ACC112 (cell line): Measurements from ENCODE around the gene TBC1D10B.

ENCODE experiments used
- H2AFZ ChIP-seq: fragments of 200-600 bp; sonication (generic); one replicate; pipeline ENCODE4 v1.6.0; 2017; ENCODE audit warnings: antibody characterized with exemption, low read length; ENCODE audit not compliant: unreplicated experiment
- H3K27ac ChIP-seq: fragments of 200-600 bp; sonication (generic); 2 replicates; pipeline ENCODE4 v1.5.1; 2014; ENCODE audit warnings: low read depth, mild to moderate bottlenecking, antibody characterized with exemption, low read length, moderate library complexity
- H3K27me3 ChIP-seq: fragments of 200-600 bp; sonication (generic); 2 replicates; pipeline ENCODE4 v1.6.1; 2014; ENCODE audit warnings: mild to moderate bottlenecking, antibody characterized with exemption, low read length, moderate library complexity, mixed read lengths; ENCODE audit not compliant: insufficient read depth
- H3K36me3 ChIP-seq: fragments of 200-600 bp; sonication (generic); 2 replicates; pipeline ENCODE4 v1.6.1; 2016; ENCODE audit warnings: mild to moderate bottlenecking, antibody characterized with exemption, low read length, moderate library complexity, mixed read lengths; ENCODE audit not compliant: insufficient read depth
- H3K4me1 ChIP-seq: fragments of 200-600 bp; sonication (generic); one replicate; pipeline ENCODE4 v1.6.1; 2016; ENCODE audit warnings: low read length, mixed read lengths; ENCODE audit not compliant: insufficient read depth, unreplicated experiment, control insufficient read depth
- H3K4me3 ChIP-seq: fragments of 200-600 bp; sonication (generic); 2 replicates; pipeline ENCODE4 v1.5.1; 2014; ENCODE audit warnings: mild to moderate bottlenecking, low read depth, low read length
- H3K79me2 ChIP-seq: fragments of 200-600 bp; sonication (generic); one replicate; pipeline ENCODE4 v1.6.0; 2016; ENCODE audit warnings: low read length; ENCODE audit not compliant: control insufficient read depth, unreplicated experiment, insufficient read depth

The TBC1D10B gene

GRCh38 chr16:30380072-30380802 lies 9.9 kb upstream of the TBC1D10B start:
- Histone ChIP-seq H3K27ac (no peak overlapping the region), H3K4me3 (no peak overlapping the region), H2AFZ (no peak overlapping the region), H3K79me2 (peaks cover 5% of the 10 kb centered on the region), H3K27me3 (no peaks in the 10 kb centered on the region), H3K4me1 (peaks cover 6% of the 10 kb centered on the region), H3K36me3 (no peaks in the 10 kb centered on the region)

- Histone ChIP-seq H3K27ac (no peak overlapping the region), H3K79me2 (peaks cover 5% of the 10 kb centered on the region), H3K36me3 (no peaks in the 10 kb centered on the region), H3K4me3 (peak overlapping the region; percentile 86), H3K4me1 (peaks cover 6% of the 10 kb centered on the region), H3K27me3 (no peaks in the 10 kb centered on the region), H2AFZ (no peak overlapping the region)
Observed at GRCh38 chr16:30379158-30379783, 9.0 kb upstream of the TBC1D10B start.

GRCh38 chr16:30378236-30379157 lies 8.2 kb upstream of the TBC1D10B start:
- Histone ChIP-seq H2AFZ (peak overlapping the region; percentile 84), H3K79me2 (peaks cover 5% of the 10 kb centered on the region), H3K36me3 (no peaks in the 10 kb centered on the region), H3K4me1 (peaks cover 6% of the 10 kb centered on the region), H3K27me3 (no peaks in the 10 kb centered on the region), H3K27ac (peak overlapping the region; percentile 97), H3K4me3 (peak overlapping the region; percentile 86)

GRCh38 chr16:30377812-30378235 lies 7.5 kb upstream of the TBC1D10B start:
- peaks cover 6% of the 10 kb centered on the region for H3K4me1 ChIP-seq
- peak overlapping the region; percentile 86 for H3K4me3 ChIP-seq
- H3K27me3 ChIP-seq, result no peaks in the 10 kb centered on the region
- no peaks in the 10 kb centered on the region for H3K36me3 ChIP-seq
- H3K27ac ChIP-seq, result peak overlapping the region; percentile 97
- H3K79me2 ChIP-seq, result peaks cover 5% of the 10 kb centered on the region
- peak overlapping the region; percentile 95 for H2AFZ ChIP-seq

GRCh38 chr16:30377050-30377811 lies 6.9 kb upstream of the TBC1D10B start:
- peaks cover 5% of the 10 kb centered on the region for H3K79me2 ChIP-seq
- H3K4me3 ChIP-seq, result peak overlapping the region; percentile 86
- H3K27ac ChIP-seq, result peak overlapping the region; percentile 97
- no peaks in the 10 kb centered on the region for H3K36me3 ChIP-seq
- peaks cover 6% of the 10 kb centered on the region for H3K4me1 ChIP-seq
- H3K27me3 ChIP-seq, result no peaks in the 10 kb centered on the region
- H2AFZ ChIP-seq, result peak overlapping the region; percentile 95

GRCh38 chr16:30376461-30376902 lies 6.2 kb upstream of the TBC1D10B start:
- Histone ChIP-seq H2AFZ (no peak overlapping the region), H3K27me3 (no peaks in the 10 kb centered on the region), H3K36me3 (no peaks in the 10 kb centered on the region), H3K4me1 (peaks cover 6% of the 10 kb centered on the region), H3K79me2 (peaks cover 5% of the 10 kb centered on the region), H3K27ac (no peak overlapping the region), H3K4me3 (no peak overlapping the region)

- peaks cover 6% of the 10 kb centered on the region for H3K4me1 ChIP-seq
- H3K27ac ChIP-seq, result no peak overlapping the region
- H3K36me3 ChIP-seq, result no peaks in the 10 kb centered on the region
- H3K79me2 ChIP-seq, result peaks cover 5% of the 10 kb centered on the region
- no peak overlapping the region for H3K4me3 ChIP-seq
- H2AFZ ChIP-seq, result no peak overlapping the region
- no peaks in the 10 kb centered on the region for H3K27me3 ChIP-seq
Observed at GRCh38 chr16:30375864-30376263, 5.6 kb upstream of the TBC1D10B start.

- Histone ChIP-seq H3K36me3 (no peaks in the 10 kb centered on the region), H3K4me3 (no peak within 1 kb of the TSS), H3K79me2 (peaks cover 9% of the 10 kb centered on the region), H2AFZ (no peak within 1 kb of the TSS), H3K27me3 (no peaks in the 10 kb centered on the region), H3K27ac (no peak within 1 kb of the TSS), H3K4me1 (peaks cover 6% of the 10 kb centered on the region)
Observed at GRCh38 chr16:30374538-30374937, 4.2 kb upstream of the TBC1D10B start, which contains the start of gene MYL11. TSS of gene MYL11 (plus strand) at chr16:30374802. CDS start at chr16:30374858, 56 bp downstream.

GRCh38 chr16:30372725-30373124 lies 2.4 kb upstream of the TBC1D10B start:
- peaks cover 23% of the 10 kb centered on the region for H3K79me2 ChIP-seq
- no peaks in the 10 kb centered on the region for H3K27me3 ChIP-seq
- no peak overlapping the region for H3K27ac ChIP-seq
- H3K4me1 ChIP-seq, result peaks cover 6% of the 10 kb centered on the region
- no peaks in the 10 kb centered on the region for H3K36me3 ChIP-seq
- no peak overlapping the region for H3K4me3 ChIP-seq
- no peak overlapping the region for H2AFZ ChIP-seq
